Epithelial cell of esophagus (primary cell): ENCODE measurements around the gene COL8A1.

Source experiments
- DNase-seq: peaks from one replicate; pipeline ENCODE4 v3.0.0; 2010; ENCODE audit warnings: low read depth
- H3K4me3 ChIP-seq: 2 replicates; pipeline ENCODE4 v1.5.1; 2011; ENCODE audit warnings: mild to moderate bottlenecking, low read length, control low read depth
- CTCF ChIP-seq: IDR thresholded peaks from 2 replicates; pipeline ENCODE4 v1.5.1; 2011; ENCODE audit warnings: low read depth, mild to moderate bottlenecking, low read length, control low read depth, inconsistent platforms; ENCODE audit not compliant: insufficient read depth; ENCODE audit errors: missing control alignments

COL8A1 gene

GRCh38 chr3:99620077-99620767, 18.2 kb upstream of the COL8A1 start:
- no peak for DNase-seq
- peak; percentile 35 for TF ChIP-seq CTCF
- no peak overlapping the region for H3K4me3 ChIP-seq

GRCh38 chr3:99620976-99621375, 17.4 kb upstream of the COL8A1 start:
- TF ChIP-seq CTCF: no peak

GRCh38 chr3:99624496-99625236, 13.7 kb upstream of the COL8A1 start:
- no peak for TF ChIP-seq CTCF
- no peak overlapping the region for H3K4me3 ChIP-seq
- no peak for DNase-seq

More at GRCh38 chr3:99620976-99621375, 17.4 kb upstream of the COL8A1 start:
- DNase-seq: no peak
- no peak overlapping the region for H3K4me3 ChIP-seq

- no peak for DNase-seq
- TF ChIP-seq CTCF: no peak
- no peak overlapping the region for H3K4me3 ChIP-seq
Measured at GRCh38 chr3:99625237-99625622, 13.2 kb upstream of the COL8A1 start.

GRCh38 chr3:99625643-99626416, 12.6 kb upstream of the COL8A1 start:
- no peak for TF ChIP-seq CTCF
- DNase-seq: no peak
- H3K4me3 ChIP-seq: no peak overlapping the region

- no peak overlapping the region for H3K4me3 ChIP-seq
- DNase-seq: no peak
- no peak for TF ChIP-seq CTCF
Measured at GRCh38 chr3:99626417-99626788, 12.0 kb upstream of the COL8A1 start.
